ENCODE data around the gene SARS2.
"Not testable (repeated sequence)": the region's sequence is repeated elsewhere in the genome, so short reads cannot be mapped to it uniquely, and the experiment has no call there.

SARS2 gene

DNA sequence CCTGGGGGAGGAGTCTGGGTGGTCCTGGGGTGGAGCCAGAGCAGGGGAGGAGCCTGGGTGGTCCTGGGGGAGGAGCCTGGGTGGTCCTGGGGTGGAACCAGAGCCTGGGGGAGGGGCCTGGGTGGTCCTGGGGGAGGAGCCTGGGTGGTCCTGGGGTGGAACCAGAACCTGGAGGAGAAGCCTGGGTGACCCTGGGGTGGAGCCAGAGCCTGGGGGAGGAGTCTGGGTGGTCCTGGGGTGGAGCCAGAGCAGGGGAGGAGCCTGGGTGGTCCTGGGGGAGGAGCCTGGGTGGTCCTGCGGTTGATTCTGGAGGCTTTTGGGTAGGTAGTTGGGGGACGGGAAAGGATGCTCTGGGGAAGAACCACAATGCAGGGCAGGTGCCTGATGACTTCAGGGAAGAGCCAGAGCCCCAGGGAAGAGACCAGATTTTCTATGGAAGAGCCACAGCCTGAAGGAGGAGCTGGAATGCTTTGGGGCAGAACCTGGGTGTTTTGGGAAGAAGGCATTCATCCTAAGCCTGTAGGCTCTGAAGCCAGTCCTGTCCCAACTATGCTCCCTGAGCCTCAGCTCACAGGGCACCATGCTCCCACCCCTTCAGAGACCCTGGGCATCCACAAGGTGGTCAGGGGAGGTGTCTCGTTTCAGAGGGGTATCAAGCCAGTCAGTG lies 15.1 kb upstream of the SARS2 start:
- DNase-seq (no peak), ATAC-seq (no peak)

DNA sequence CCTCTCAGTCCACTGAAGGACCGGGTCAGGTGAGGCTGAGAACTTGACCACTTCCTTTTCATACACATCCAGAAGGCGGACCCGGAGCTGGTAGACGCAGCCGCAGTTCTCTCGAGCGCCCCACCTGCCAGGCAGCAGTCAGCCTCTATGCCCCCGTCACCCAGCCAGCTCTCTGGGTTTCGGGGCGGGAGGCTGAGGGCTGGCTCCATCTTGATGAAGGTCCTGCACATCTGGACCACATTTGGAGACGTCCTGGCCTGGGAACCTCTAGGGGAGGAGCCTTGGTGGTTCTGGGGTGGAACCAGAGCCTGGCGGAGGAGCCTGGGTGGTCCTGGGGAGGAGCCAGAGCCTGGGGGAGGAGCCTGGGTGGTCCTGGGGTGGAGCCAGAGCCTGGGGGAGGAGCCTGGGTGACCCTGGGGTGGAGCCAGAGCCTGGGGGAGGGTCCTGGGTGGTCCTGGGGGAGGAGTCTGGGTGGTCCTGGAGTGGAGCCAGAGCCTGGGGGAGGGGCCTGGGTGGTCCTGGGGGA lies 14.5 kb upstream of the SARS2 start:
- no peak for DNase-seq
- ATAC-seq, result no peak

DNA sequence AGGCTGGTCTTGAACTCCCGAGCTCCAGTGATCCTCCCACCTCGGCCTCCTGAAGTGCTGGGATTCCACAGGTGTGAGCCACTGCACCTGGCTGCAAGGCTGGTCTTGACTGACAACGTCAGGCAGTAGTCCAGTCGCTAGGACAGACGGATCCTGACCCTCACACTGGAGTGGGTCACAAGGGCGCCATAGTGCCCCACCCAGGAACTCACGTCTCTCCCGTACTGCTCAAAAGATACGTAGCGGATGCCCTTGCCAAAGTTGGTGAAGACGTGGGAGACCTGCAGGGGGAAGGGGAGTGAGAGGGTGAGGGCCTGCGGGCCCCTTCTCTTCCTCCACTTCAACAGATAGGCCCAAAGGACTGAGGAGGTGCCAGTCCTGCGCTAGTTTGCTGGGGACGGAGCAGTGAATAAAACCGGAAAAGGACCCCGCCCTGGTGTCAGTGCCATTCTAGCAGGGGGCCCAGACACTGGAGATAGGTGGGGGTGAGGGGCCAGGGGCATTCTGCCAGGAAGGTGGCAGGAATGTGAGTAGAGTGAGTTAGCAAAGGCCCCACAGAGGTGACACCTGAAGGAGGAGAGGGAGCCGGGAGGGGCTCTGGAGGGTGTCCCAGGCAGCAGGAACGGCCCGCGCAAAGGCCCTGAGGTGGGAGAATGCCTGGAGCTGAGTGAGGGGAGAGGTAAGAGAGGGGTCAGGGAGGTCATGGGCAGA lies 12.1 kb upstream of the SARS2 start:
- DNase-seq (no peak), ATAC-seq (no peak)

DNA sequence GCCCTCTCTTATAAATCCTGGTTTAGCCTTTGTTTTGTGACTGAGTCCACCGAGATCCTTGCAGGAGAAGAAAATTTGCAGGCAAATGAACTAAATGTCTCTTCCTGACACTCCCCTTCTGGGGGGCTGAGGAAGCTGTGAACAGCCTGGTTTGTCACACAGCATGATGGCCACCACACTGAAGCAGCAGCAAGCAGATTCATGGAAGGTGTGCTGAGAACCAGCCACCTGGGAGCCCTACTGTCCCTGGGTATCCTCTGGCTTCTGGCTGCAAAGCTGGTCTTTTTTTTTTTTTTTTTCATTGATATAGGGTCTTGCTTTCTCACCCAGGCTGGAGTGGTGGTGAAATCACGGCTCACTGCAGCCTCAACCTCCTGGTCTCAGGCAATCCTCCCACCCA lies 11.4 kb upstream of the SARS2 start:
- no peak for DNase-seq

DNA sequence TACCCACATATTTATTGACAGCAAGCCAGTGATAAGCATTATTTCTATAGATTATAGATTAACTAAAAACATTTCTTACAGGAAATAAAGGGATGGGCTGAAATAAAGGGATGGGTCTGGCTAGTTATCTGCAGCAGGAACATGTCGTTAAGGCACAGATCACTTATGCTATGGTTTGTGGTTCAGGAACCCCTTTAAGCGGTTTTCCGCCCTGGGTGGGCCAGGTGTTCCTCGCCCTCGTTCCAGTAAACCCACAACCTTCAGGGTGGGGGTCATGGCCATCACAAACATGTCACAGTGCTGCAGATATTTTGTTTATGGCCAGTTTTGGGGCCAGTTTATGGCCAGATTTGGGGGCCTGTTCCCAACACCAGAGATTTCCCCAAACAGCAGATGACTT lies 10.9 kb upstream of the SARS2 start:
- DNase-seq, ATAC-seq: not testable (repeated sequence)

More for the DNA sequence above, 11.4 kb upstream of the SARS2 start:
- no peak for ATAC-seq

DNA sequence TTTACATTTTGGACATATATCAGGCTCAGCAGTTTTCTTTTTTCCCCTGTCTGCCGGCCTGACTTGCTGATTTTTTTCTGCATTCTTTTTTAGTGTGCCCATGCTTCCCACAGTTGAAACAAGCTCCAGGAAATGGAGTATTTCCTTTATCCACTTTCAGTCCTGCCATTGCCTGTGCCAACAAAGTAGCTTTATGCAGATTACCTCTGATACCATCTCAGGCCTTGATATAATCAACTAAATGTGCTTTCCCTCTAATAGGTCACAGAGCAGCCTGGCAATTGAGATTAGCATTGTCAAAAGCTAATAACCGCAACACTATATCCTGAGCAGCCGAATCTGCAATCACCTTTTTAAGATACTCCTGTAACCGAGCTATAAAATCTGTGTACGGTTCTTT lies 9.4 kb upstream of the SARS2 start:
- no peak for ATAC-seq
- no peak for DNase-seq

DNA sequence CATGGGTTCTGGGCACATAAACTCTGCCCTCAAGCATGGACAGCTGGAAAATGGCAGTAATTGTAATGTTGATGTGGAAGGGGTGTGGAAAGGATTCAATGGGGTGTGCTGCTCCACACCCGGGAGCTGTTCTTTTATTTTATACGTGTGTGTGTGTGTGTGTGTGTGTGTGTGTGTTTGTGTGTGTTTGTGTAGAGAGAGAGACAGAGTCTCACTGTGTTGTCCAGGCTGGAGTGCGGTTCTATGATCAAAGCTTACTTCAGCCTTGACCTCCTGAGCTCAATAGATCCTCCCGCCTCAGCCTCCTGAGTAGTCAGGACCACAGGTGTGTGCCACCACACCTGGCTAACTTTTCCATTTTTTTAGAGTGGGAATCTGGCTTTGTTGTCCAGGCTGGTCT lies 3.0 kb upstream of the SARS2 start:
- no peak for ATAC-seq
- DNase-seq, result no peak

DNA sequence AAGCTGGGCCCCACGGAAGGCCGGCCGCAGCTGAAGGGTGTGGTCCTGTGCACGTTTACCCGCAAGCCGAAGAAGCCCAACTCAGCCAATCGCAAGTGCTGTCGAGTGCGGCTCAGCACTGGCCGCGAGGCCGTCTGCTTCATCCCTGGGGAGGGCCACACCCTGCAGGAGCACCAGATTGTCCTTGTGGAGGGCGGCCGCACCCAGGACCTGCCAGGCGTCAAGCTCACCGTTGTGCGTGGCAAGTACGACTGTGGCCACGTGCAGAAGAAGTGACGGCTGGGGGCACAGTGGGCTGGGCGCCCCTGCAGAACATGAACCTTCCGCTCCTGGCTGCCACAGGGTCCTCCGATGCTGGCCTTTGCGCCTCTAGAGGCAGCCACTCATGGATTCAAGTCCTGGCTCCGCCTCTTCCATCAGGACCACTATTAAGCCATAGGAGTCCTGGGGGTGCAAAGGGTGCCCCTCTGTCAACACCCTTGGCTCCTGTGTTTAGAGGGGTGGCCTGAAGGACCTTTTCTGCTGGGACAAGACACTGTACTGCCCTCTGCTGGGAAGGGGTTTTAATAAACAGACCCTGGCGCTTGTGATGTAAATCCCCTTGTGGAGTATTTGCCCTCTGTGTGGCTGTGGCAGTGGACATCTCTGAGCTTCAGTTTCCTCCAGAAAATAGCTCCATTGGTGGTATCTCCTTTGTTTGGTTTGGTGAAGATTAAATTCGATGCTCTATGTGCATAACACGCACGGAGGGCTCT lies 2.0 kb upstream of the SARS2 start:
- DNase-seq (peak; percentile 49), ATAC-seq (no peak)

DNA sequence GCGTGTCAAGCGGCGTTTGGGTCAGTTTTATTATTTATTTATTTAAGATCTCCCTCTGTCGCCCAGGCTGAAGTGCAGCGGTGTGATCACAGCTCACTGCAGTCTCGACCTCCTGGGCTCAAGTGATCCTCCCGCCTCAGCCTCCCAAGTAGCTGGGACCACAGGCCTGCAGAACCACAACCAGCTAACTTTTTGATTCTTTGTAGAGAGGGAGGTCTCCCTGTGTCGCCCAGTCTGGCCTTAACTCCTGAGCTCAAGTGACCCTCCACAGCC lies 894 bp upstream of the SARS2 start:
- ATAC-seq, result no peak

DNA sequence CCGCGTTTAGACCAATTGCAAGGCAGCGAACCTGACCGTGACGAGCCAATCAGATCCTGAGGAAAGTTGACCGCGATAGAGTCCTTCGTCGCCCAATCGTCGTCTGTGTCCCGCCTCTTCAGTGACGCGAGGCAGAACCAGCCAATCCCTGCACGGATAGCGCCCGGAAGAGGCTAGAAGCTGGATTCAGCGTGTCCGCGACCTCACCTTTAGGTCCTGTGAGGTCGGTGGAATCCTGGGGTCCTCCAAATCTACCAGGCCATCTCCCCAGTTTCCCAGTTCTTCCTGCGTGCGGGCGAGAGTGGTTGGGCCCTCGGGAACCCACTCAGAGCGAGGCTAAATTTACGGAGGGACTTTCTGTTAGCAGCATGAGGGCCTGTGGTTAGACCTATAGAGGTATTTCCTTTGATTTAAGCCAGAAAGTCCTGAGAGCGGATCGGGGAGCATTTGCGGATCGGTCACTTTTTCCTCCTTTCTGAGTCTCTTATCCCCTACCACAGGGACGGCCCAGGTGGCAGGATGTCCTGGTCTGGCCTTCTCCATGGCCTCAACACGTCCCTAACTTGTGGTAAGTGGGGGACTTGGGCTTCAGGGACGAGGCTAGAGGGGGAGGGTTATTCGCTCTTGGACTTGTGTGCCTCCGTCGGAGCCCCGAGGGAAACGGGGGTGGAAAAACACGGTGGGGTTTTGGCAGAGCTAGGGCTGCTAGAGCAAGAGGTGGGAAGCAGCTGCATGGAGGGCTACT lies 385 bp upstream of the SARS2 start, which contains the start of gene MRPS12:
MRPS12 (plus strand) TSS at position 169 of the 745 bp plus-strand sequence; CDS start at position 520, 351 bp downstream.
- DNase-seq, result peak; percentile 97

More for the DNA sequence above, 894 bp upstream of the SARS2 start:
- DNase-seq, result no peak

DNA sequence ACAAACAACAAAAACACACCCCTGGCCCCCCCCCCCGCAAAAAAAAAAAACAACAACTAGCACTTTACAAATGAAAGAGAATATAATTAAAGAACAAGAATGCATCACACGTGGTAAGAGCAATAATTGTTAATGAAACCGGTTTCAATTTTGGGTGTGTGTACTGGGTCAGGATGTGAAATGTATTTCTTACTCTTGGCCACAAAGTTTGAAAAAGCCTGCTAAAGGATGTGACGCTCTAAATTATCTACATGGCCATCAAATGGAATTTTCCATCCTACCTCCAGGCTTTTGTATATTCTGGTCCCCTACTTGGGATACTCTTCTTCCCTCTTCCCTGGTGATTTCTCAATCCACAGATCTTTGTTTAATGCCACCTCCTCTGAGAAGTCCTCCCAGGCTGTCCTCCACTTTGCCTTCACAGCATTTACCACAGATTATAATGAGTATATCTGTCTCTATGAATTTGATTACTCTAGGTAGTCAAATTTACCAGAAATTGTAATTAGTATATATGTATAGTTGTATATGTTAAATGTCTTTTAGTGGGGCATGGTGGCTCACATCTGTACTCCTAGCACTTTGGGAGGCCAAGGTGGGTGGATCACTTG lies 2.1 kb downstream of the SARS2 start:
- ATAC-seq, result no peak
- no peak for DNase-seq

More for the DNA sequence above, 385 bp upstream of the SARS2 start, which contains the start of gene MRPS12:
- peak; percentile 98 for ATAC-seq

DNA sequence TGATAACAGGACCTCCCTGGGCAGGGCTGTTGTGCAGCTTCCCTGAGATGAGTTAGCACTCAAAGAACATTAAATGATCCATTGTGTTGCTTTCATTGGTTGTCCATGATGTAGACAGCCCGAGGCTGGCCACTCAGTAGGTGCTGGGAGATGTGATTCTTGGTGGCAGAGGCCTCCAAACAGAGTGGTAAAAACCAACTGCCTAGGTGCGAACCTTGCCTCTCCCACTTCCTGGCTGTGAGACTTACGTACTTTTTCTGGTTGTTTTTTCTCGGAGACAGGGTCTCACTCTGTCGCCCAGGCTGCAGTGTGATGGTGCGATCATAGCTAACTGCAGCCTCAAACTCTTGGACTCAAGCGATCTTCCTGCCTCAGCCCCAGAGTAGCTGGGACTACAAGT lies 6.2 kb downstream of the SARS2 start:
- ATAC-seq, result no peak
- DNase-seq, result no peak

DNA sequence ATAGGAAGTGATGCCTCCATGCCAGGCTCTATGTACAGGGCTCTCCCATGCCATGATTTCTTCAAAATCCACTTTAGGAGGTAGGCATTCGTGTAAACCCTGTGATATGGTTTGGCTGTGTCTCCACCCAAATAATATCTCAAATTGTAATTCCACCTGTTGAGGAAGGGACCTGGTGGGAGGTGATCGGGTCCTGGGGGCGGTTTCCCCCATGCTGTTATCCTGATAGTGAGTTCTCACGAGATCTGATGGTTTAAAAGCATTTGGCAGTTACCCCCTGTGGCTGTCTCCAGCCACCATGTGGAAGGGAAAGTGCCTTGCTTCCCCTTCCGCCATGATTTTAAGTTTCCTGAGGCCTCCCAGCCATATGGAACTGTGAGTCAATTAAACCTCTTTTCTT lies 8.1 kb downstream of the SARS2 start:
- ATAC-seq (no peak), DNase-seq (no peak)

DNA sequence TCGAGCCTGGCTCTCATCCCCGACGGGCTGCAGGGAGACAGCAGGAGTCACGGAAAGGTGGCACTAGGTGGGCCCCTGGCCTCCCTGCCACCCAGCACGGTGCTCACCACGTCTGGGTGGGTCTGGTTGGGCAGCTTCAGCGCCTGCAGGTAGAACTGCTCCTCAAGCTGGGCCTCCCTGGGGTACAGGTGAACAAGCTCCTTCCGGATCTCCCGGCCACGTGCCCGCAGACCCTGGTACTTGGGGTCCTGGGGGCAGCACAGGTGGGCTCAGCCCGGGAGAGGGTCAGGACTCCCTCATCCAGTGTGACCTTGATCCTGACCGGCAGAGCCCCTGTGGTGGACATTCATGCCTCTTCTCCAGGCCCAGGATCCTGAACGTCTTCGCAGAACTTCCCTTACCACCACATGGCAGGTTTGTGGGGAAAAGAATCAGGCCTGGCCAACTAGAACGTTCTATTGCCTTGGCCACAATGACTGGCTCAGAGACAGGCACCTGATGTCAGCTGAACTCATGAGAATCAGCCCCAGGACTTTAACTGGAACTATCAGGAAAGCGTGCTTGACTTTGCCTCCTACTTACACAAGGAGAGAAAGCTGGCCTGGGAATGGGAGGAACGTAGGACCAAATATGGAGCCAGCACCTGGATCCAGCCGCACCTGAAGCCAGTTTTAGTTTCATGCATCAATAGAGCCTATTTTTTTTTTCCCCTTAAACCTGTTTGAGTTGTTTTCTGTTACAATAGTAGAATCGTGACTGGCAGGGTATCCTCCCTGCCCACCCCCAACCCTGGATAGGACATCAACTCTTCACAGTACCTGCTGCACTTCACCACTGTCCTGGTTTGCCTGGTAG lies 8.9 kb downstream of the SARS2 start:
- DNase-seq, result no peak
- ATAC-seq, result no peak

DNA sequence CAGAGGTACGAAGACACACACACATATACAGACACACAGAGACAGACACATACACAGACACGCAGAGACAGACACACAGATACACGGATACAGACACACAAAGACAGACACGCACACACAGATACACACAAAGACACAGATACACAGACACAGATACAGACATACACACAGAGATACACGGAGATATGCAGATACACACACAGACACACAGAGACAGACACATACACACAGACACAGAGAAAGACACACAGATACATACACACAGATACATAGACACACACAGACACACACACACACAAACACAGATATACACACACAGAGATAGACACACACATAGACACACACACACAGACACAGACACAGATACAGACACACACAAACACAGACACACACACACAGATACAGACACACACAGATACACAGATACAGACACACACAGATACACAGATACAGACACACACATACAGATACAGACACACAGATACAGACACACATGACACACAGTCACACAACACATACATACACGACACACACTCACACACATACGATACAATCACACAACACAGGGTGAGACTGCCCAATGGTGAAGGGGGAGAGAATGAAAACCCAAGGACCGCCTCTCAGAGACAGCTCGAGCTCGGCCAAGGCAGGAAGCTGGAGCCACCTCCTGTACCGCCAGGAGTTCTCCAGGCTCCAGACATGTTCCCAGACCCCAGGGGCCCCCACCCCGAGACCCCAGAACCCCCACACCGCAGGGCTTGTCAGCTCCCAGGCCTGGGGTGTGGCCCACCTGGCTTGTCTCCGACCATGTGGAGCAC lies 9.8 kb downstream of the SARS2 start:
- DNase-seq (no peak), ATAC-seq (no peak)

DNA sequence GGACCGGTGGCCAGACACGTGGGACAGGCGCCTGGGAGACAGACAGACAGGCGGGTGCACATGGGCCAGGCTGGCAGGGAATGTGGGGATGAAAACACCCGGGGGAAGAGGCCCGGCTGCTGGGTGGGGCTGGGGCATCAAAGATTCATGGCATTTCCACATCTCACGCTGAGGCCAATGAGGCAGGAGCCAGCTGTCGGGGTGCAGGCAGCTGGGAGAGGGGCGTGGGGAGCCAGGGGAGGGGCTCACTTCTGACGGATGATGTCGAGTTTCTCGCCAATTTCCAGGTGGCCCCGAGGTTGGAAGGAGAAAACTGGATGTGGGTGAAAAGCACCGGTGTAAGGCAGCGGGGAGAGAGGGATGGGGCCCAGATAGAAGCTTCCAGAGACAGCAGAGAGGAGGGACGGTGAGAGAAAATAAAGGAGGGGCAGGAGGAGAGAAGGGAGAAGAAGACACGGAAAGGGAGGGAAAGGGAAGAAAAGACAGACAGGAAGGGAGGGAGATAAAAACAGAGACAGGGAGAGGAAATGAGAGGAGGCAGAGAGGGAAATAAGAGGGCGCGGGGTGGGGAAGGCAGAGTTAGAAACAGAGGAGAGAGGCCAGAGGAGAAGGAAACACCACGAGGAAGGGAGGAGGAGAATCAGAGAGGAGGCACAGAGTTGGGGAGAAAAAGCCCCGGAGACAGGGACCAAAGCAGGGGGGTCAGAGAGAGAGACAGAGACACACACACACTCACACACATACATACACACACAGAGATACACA lies 10.5 kb downstream of the SARS2 start:
- ATAC-seq, result no peak
- no peak for DNase-seq

DNA sequence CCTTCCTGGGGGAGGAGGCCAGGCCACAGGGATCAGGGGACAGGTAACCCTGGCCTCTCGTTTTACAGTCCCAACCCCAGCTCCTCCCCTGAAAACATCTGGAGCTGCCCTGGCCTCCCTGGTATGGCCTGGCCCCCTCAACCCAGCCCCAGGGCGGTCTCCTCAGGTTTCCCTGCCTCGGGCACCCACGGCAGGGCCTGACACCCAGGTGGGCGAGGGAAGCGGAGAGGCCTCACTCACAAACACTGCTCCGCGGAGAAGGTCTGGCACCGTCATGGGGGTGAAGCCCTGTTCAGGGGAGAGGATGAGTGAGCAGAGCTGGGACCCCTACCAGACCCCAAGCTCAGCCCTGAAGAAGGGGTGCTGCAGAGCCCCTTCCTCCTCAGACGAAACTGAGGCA lies 12.0 kb downstream of the SARS2 start:
- ATAC-seq (no peak), DNase-seq (no peak)

DNA sequence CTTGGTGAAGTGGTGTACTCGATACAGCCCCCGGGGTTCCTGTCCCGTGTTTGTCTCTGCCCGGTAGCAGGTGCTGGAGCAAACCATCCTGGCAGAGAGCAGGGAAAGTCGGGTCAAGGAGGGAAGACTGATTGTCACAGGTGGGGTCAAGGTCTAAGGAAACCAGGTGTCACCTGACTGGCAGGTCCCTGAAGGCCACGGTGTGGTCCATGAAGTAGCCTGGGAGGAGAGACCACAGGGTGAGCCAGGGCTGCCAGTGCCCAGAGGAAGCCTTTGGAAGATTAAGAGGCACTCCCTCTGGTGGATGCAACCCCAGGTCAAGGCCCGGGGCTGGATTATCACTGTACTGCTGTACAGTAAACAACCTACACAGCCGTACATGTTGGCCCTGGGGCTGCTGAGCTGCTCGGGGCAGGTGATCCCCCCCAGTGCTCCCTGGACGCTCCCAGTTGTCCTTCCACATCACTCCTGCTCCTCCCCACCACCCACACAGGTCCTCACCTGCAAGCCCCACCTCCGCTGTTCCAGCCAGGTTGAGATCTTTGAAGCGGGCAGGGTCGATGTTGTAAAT lies 12.6 kb downstream of the SARS2 start:
- ATAC-seq (no peak), DNase-seq (no peak)

DNA sequence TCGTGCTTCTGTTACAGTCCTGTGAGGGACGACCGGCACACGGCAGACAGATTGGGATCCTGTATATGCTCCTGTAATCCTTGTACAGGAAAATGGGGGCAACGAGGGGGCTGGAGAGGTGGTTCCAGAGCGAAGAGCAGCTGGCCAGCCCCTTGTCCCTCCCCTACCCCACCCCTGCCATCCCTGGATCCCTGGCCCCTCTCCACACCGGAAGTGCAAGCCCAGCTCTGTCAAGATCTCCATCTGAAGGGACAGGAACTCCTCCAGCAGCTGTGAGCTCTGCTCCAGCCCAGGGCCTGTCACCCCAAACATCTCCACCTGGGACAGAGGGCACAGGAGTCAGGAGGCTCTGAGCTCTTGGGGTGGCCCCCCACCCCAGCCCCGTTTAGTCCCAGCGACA lies 13.0 kb downstream of the SARS2 start:
- ATAC-seq (no peak), DNase-seq (no peak)

Measured in stimulated activated naive CD8-positive, alpha-beta T cell treated with anti-CD3 and anti-CD28 coated beads, Interleukin-15, Interleukin-2, amounts not matched to agents 100 U/mL and 50 U/mL, for 24 hours (primary cell).